Lung microvascular endothelial cell (primary cell): ENCODE data around the gene DCAF6. TPM values are rescaled to one million over a fixed set of nuclear protein-coding genes. Genes with fewer than 3 reads are reported as not detected.
"Not testable (repeated sequence)": the region's sequence is repeated elsewhere in the genome, so short reads cannot be mapped to it uniquely, and the experiment has no call there.

Experiments used
- DNase-seq, 2 donors: peaks; one replicate each; pipeline versions ENCODE4 v3.0.0 to v3.0.0-alpha.2; 2010; ENCODE audit warnings: low read depth in 2 of 2
- total RNA-seq: library from RNA; depleted of rRNA; stranded (reverse); fragments of >200 nt; gene quantifications from 2 replicates; pipeline ENCODE4 v1.2.1, GENCODE V29; 2014

Gene DCAF6
- total RNA-seq, 1 donor from 2014 or later, result 37.5 TPM

DNA sequence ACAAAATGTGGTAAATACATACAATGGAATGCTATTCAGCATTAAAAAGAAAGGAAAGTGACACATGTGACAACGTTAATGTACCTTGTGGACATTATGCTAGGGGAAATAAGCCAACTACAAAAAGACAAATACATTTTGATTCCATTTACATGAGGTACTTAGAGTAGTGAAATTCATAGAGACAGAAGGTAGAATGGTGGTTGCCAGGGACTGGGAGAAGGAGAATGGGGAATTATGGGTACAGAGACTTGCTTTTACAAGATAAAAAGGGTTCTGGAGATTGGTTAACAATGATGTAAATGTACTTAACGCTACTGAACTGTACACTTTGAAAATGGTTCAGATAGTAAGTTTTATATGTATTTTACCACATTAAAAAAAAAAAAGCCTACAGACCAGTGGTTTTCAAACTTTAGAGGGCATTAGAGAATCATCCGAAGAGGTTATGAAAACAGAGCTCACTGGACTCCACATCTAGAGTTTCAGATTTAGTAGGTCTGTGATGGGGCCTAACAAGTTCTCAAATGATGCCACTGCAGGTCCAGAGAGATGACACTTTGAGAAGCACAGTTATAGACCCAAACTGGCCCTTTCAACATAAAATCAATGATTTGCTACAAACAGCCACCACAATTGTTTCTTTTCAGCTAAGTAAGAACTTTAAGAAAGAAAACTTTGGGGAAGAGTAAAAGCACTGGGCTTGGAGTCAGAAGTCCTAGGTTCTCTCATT is 13.0 kb upstream of the DCAF6 start:
- DNase-seq, result no peak

DNA sequence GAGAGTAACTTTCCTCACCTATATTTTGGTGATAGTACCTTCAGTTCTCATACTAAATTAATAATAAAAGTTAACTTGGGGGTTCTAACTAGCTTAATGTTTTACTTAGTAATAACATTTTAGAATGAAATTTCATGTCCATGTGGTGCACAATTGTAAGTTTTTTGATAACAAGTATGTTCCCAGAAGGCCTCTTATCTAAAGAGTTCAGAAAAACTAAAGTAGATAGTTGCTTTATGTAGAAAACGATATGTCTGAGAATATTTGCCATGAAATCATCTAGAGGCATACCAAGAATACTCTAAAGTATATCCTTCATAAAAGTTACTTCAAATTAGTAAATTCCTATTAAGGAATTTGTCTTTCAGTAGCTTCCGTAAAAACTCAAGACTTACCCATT is 12.4 kb upstream of the DCAF6 start:
- no peak for DNase-seq

DNA sequence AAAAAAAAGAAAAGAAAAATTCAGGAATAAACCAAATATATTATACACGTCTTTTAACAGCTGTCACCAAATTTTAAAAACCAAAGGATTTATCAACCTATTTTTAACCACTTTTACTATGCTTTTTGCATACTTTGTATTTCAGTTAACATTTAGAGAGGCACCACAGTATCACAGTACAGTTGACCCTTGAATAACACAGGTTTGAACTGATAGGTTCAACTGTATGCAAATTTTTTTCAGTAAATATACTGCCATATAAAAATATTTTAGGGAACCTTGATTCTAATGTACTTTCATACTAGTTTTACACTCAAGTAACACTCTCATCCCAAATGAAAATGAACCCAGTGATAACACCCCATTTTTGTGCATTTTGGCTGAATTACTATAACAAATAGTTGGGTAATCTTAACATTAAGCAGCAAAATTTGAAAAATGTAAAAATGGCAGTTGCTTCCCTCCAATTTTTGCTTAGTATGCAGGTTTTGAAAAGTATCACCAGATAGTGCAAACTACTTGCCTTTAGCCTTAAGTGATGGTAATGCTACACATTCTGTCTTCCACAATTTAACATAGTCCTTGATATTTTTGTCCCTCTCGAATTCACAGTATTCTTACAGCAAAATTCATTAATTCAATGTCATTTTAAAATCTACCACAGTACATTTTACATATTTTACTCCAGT is 11.8 kb upstream of the DCAF6 start:
- DNase-seq, result no peak

DNA sequence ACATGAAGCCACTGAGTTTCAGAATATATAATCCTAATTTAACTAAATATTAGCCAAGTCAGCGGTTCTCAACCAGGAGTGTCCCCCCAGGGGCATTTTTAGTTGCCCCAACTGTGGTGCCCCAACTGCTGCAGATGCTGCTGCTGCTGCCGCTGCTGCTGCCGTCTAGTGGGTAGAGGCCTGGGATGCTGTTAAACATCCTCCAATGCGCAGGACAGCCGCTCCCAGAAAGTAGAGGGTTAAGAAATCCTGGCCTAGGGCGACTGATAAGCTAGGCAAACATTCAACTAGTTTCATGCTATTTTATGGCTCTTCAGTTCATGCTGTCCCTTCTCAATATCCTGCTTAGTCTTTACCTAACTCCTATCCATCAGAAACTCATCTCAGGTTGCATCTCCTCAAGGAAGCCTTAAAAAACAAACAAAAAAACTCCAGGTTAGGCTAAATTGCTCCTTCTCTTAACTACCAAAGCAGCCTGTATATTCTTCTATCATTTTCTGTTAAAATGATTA is 9.9 kb upstream of the DCAF6 start:
- DNase-seq, result no peak

DNA sequence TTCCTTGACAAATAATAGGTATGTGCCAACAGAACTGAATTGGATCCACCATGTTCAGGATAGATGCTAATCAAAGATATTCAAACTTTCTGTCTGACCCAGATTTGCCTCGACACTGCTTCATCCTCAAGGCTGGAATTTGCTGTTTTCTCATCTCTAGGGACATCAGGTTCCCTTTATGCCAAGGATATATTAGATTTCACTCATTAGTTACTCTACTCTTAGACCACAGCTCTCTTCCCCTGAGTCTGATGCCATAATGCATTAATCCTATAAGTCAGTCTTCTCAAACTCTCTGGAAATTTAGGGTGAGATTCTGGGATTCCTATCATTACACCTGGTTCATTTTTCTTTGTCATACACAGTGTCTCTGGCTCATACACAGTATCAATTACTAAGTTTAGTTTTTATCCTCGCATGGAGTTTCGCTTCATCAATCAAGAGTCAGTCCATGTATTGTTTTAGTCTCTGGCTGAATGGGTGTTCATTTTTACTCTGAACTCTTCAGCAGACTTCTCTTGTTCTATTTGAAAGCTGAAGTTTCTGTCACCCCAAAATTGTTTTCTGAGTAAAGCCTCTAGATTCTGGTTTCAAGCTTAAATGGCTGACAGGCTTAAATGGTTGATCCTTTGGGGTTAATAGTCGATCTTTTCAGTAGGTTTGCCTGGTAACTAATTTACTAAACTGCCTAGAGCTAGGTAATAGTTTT is 9.3 kb upstream of the DCAF6 start:
- DNase-seq, result no peak

DNA sequence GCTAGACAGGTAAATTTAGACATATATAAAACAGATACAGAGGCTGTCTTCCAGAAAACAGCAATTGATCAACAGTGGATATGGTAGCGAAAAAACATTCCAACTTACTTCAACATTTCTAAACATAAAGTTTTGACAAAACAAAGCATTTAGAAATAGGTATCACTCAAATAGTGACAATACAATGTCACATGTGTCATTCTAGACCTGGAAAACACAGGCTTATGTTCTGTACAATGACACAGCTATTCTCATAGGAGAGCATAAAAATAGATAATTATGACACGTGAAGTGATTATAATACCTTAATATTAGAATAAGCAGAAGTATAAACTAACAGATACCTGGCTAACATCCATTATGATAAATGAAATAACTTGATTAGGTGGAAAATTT is 8.0 kb upstream of the DCAF6 start:
- no peak for DNase-seq

DNA sequence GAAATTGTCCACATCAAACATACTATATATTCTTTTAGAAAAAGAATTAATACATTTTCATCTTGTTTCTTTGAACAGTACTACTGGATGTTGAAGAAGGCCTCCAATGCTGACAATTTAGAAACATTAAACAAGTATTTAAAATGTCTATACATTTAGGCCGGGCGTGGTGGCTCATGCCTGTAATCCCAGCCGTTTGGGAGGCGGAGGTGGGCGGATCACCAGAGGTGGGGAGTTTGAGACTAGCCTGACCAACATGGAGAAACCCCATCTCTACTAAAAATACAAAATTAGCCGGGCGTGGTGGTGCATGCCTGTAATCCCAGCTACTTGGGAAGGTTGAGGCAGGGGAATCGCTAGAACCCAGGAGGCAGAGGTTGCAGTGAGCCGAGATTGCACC is 7.6 kb upstream of the DCAF6 start:
- not testable (repeated sequence) for DNase-seq

DNA sequence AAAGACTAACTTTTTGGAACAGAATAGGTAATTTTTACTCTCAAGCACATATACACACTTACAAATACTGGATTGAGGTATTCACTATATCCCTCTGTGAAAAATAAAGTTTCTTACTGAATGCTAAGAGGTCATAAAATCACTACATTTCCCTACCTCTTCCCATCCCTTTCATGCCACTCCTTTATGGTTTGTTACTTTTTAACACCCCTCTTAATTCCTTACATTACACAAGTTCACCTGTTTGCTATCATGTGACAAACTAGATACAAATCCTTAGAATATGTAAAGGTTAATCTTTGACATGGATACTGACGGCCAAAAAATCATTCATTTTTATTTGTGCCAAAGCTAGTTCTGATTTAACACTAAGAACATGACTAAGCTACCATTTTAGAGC is 6.8 kb upstream of the DCAF6 start:
- DNase-seq, result no peak

DNA sequence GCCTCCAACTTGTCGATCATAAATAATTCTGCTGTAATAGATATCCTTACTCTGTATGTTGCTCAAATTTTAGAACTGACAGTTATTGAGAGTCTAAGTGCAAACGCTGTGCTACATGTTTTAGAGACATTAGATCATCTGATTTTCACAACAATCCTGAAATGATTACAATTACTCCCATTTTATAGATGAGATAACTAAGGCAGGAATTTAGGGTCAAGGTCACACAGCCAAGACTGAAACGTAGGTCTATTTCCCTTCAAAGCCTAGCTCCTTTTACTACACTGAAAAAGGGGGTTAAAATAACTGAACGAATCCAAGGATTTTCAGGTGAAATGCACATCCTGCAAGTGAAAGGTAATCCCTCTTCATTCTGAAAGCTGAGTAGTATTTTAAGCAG is 2.7 kb upstream of the DCAF6 start:
- no peak for DNase-seq

DNA sequence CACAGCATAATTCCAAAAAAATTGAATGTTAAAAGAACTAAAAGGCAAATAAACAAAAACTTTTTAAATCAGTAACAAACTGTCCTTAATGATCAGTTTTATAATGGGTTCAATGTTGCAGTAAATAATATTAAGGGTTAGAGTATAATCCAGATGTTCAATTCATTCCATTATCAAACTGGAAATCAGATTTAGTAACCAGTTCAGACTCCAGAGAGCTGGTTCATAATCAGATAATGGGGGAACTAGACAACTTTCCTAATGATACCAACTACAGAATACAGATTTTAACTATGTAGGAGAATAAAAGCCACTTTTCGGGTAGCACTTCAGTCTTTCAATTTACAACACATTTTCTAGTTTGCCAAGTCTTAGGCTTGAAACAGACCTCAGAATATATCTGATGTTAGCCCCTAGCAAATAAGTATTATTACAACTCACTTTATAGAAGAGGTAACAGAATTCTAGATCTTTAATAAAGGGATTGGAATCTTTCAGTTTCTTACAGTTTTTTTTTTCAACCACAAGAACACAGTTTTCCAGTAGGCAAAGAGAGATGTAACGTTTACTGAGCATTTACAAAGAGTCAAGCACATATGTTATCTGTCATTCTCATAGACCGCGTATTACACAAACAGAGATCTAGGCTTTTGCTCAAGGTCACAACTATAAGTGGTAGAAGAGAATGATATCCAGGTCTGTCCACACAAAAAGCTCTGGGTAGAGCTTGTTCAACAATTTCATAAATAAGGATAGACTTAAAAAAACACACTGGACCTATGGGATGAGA is 1.9 kb upstream of the DCAF6 start:
- no peak for DNase-seq

DNA sequence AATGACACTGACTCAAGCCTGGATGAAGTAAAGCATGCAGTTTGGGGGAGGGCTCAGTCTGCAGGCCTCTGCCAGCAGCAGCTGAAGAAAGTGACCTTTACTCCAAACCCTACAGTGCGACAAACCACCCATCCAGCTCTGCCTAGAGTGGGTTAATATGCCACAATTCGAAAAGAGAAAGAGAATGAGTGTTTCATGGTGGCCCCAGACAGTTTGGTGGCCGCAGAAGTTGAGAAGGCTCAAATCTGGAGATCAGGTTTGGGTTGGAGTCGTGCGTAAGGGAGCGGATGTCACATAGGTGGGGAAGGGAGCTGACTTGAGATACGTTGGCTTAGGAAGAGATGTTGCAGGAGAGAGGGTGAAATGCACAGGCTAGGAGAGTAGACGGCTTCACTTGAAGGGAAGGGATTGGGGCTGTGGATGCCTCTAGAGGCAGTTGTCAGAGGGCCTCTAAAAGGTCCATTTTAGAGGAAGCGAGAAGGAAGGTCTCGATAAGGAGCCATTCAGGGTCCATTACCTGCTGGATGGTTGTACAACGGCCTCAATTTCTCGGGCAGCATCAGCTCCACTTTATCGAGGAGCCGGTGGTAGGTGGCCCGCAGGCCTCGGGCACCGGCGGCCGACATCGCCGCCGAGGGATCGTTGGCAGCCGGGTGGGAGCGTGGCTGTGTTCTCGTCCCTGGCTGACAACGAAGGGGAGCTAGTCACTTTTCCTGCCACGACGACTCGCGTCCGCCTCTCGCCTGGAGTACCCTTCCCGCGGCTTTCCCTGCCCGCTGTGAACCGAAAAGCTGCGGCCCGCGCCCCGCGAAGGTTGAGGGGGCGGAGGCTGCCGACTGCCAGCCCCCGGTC is 1.0 kb upstream of the DCAF6 start:
- peak; percentile 26 to 55 for DNase-seq

DNA sequence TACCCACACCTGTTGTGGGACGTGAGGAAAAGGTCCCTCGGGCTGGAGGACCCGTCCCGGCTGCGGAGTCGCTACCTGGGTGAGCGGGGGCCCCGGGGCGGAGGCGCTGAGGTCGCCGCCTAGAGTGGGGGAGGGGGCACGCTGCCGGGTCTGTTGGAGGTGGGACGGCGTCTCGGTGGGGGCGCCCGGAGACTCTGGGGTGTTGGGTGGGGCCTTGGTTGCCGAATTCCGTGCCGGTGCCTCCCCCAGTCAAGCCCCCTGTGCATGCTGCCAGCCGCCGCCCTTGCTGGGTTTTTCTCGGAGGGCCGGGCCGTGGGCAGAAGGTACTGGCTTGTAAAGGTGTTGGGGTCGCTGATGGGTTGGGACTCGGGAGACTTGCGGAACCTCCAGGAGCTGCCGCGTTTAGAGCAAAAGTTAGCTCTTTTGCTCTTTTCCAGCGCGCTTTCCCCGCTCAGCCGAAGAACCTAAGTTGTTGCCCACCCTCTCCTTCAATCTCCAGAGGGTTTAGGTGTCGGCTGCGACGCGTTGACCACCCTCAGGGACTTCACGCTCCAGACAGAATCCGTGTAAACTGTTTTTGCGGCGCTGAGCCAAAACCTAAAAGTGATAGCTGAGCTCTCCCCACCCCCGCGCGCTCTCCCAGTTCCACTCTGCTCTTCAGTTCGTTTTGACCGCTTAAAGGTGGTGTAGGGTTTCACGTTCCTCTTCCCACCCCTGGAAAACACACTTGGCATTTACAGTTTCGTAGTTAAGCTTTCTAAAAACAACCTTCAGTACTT is 636 bp downstream of the DCAF6 start, which contains the start of gene MPC2:
MPC2 (minus strand) TSS at position 143 of the 779 bp plus-strand sequence. CDS start 1,231 bp downstream, outside the sequence.
- peak; percentile 59 to 65 for DNase-seq

DNA sequence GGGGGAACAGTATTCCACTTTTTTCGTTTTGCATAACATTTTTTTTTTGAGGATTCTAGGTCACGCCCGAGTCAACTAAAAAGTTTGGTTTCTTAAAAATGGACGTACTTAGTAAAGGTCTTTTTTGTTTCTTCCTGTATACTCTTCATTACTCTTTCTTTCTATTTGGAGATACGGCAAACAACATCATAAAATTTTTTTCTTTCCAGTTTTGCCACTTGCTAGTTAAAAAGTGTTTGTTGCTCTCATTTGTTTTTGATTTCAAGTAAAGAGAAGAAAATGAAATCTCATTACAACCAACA is 1.2 kb downstream of the DCAF6 start:
- DNase-seq, result no peak

DNA sequence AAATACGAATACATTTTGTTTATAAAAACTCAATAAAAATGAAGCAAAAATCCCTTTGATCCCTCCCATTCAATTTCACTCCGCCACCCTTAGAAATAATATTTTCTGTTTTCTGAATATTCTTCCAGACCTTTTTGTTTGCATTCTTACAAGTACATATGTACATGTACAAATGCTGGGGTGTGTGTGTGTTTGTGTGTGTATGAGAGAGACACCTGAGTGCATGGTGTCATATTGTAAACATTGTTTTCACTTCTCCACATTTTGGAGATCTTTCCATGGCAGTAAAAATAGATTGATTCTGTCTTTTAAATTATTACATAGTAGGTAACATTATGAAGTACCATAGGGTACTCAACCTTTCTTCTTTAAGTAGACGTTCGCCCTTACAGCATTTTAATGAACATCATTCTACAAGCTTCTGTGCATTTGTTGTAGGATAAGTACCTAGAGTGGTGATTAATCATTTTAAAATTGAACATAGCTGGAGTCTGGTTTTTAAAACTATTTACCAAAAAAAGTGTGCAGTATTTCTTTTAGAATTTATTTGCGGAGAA is 1.7 kb downstream of the DCAF6 start:
- DNase-seq, result no peak

DNA sequence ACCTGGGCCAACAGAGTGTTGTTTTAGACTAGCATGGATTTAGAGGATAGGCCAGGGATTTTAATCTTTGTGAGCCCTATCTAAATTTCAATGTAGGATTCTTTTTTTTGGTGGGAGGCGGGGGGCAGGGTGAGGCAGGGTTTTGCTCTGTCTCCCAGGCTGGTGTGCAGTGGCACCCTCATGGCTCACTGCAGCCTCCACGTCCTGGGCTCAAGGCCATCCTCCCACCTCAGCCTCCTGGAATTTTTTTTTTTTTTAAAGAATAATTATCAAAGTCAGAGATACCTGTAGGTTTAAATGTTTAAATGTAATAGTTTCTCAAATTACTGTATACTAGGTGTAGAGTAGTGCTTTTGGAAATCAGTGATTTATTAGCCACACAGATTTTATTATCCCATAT is 3.8 kb downstream of the DCAF6 start:
- no peak for DNase-seq

DNA sequence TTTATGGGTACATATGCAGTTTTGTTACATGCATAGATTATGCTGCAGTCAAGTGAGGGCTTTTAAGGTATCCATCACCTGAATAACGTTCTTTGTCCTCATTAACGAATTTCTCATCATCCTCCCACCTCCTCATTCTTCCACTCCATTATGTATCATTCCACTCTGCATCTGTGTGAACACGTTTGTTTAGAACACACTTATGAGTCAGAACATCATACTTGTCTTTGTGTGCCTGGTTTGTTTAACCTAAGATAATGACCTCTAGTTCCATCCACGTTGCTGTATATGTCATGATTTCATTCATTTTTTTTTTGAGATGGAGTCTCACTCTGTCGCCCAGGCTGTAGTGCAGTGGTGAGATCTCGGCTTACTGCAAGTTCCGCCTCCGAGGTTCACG is 7.1 kb downstream of the DCAF6 start:
- DNase-seq, result no peak

DNA sequence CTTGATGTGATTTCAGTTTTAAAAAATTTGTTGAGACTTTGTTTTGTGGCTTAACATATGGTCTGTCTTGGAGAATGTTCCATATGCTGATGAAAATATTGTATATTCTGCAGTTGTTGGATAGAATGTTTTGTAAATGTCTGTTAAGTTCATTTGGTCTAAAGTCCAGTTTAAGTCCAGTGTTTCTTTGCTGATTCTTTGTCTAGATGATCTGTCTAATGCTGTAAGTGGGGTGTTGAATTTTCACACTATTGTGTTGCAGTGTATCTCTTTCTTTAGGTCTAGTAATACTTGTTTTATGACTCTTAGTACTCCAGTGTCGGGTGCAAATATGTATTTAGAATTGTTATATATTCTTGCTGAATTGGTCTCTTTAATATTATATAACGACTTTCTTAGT is 11.2 kb downstream of the DCAF6 start:
- DNase-seq, result no peak

DNA sequence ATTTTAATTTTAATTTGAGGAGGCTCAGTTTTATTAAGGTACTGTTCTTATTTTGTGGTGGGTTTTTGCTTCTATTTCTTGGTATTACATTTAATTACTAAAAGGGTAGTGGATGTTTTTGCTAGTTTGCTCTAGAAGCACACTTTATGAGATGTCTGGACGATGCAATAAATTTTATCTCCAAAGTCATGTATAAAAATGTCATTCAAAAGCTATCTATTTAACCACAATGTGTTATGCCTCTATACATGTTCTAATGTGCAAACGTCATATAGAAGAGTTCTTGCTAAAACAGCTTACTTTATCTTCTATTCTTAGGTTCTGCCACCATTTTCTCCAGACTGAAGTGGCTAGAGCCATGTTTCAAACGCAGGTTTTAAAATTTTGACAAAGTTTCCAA is 13.3 kb downstream of the DCAF6 start:
- no peak for DNase-seq

DNA sequence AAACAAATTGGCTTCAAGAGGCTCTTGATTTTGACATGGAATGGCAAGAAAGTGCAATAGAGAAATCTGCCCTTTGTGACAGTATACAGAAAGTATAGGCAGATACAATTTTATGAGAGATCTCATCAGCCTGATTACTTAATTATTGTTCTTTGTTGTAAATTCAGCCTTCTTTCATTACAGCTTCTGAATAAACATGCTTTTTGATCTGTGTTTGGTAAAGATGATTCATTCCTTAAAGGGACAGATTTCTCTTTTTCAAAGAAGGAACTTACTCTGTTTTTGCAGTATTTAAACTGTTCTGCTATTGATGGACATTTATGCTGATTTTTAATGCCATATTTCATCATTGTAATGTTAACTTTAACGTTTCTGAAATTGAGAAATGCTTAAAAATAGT is 14.1 kb downstream of the DCAF6 start:
- no peak for DNase-seq

DNA sequence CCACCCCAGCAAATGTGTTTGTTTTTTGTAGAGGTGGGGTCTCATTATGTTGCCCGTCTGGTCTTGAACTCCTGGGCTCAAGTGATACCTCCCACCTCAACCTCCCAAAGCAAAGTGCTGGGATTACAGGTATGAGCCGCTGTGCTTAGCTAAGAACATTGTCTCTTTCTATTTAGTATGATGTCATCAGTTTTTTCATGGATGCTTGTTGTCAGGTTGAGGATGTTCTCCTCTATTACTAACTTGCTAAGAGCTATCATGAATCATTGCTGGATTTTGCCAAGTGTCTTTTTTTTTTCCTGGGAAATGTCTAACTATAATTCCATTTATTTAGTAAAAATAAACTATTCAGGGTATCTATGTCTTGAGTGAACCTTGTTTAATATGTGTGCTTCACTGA is 19.4 kb downstream of the DCAF6 start:
- no peak for DNase-seq
